Measurements from ENCODE around the gene STARD4.

DNA sequence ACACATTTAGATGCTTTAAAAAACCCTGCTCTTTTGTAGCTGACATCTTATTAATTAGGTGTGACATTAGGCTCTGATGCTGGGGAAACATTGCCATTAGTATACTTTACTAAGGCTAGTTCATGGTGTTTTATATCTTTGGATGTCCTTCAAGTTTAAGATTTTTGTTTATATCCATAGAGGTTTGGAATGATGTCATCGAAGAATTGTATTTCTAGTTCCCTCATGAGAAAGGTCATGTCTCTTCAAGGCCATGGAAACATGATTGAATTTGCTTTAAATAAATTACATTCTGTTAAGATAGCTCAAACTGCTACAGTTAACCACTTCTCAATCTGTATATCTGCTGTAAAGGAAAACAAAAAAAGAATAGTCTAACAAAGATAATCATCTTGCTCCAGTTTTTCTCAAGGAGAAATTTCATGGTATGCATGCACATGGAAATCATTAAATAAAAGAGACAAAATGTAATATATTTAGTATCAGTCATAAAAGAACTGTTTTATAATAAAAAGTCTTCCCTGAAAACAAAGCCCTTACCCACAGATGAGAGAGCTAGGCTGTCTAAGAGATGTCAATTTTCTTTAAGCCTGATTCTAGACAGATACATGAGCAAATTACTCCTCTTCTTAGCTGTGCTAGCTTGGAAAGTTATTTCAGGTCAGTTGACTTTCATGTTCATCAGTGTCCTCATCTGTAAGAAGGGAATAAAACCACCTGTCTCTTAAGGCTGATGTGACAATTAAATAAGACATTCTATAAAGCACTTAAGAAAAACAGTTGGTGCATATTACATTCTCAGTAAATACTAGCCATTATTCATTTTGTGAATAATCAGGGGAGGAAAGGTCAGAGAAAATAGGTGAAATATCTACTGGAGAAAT is 25.0 kb upstream of the STARD4 start:
- TF ChIP-seq, protein P1, sequence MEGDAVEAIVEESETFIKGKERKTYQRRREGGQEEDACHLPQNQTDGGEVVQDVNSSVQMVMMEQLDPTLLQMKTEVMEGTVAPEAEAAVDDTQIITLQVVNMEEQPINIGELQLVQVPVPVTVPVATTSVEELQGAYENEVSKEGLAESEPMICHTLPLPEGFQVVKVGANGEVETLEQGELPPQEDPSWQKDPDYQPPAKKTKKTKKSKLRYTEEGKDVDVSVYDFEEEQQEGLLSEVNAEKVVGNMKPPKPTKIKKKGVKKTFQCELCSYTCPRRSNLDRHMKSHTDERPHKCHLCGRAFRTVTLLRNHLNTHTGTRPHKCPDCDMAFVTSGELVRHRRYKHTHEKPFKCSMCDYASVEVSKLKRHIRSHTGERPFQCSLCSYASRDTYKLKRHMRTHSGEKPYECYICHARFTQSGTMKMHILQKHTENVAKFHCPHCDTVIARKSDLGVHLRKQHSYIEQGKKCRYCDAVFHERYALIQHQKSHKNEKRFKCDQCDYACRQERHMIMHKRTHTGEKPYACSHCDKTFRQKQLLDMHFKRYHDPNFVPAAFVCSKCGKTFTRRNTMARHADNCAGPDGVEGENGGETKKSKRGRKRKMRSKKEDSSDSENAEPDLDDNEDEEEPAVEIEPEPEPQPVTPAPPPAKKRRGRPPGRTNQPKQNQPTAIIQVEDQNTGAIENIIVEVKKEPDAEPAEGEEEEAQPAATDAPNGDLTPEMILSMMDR (IDR thresholded peaks at IDR 0.05; ENCODE audit: poor library complexity), result no peak
- TF ChIP-seq EZH2 (IDR thresholded peaks at IDR 0.05; ENCODE audit: borderline replicate concordance) (no peak), EZH2phosphoT487 (IDR thresholded peaks at IDR 0.05; ENCODE audit: low read depth, severe bottlenecking, unreplicated experiment) (no peak)

All from hepatocyte (in vitro differentiated cells).